Measurements from ENCODE around the gene KIF26B.

The KIF26B gene

DNA sequence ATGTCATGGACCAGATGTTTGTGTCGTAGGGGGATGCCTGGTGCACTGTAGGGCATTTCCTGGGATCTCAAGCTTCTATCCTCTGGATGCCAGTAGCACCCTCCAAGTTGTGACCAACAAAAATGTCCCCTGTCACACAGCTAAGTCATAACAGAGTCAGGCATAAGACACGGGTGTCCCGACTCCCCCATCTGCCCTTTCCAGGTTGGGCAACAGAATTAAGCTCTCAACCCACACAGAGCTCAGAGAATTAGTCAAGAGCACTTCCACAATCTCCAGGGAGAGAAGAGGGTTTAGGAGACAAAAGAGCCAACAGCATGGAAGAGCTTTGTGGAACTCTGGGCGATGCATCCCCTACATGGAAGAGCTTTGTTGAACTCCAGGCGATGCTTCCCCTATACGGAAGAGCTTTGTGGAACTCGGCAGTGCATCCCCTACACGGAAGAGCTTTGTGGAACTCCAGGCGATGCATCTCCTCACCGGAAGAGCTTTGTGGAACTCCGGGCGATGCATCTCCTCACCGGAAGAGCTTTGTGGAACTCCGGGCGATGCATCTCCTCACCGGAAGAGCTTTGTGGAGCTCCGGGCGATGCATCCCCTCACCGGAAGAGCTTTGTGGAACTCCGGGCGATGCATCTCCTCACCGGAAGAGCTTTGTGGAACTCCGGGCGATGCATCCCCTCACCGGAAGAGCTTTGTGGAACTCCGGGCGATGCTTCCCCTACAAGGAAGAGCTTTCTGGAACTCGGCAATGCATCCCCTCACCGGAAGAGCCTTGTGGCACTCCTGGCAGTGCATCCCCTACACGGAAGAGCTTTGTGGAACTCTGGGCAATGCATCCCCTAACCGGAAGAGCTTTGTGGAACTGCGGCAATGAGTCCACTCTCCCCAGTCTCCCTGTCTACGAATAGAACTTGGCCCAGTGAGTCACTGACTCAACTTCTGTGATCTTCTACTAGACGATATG is 422.7 kb downstream of the KIF26B start:
- H3K4me3 Mint-ChIP-seq = no peak overlapping the region
- no peak overlapping the region for H3K27ac Mint-ChIP-seq (ENCODE audit: low read depth)
- peaks cover 2% of the 10 kb centered on the region for H3K36me3 Mint-ChIP-seq (ENCODE audit: insufficient read depth)
- no peak for ATAC-seq (replicated peaks; ENCODE audit: extremely low read depth, poor library complexity, severe bottlenecking)
- H3K9me3 Mint-ChIP-seq = no peaks in the 10 kb centered on the region
- peaks cover 34% of the 10 kb centered on the region for H3K27me3 Mint-ChIP-seq
- no peaks in the 10 kb centered on the region for H3K4me1 Mint-ChIP-seq
- no peak for DNase-seq (ENCODE audit: low spot score in 2 of 2)

DNA sequence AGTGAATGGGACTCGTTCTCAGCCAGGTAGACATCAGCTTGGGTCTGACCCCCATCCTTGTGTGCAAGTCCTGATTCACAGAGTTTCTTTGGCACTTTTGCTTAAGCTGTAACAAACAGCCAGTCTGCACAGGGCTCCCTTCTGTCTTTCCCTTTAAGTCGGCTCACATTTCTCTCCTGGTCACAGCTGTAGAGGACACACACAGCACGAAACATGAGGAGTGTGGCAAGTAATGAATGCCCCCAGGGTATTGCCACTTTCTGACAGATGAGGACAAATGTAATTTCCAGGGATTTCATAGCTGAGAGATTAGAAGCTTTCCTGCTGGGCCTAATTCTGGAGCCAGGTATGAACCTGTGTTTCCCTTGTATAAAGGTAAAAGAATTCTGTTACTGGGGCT is 423.5 kb downstream of the KIF26B start:
- H3K36me3 Mint-ChIP-seq (ENCODE audit: insufficient read depth) = no peaks in the 10 kb centered on the region
- ATAC-seq (replicated peaks; ENCODE audit: extremely low read depth, poor library complexity, severe bottlenecking) = no peak
- H3K27me3 Mint-ChIP-seq = peaks cover 34% of the 10 kb centered on the region
- no peak for DNase-seq (ENCODE audit: low spot score in 2 of 2)
- no peaks in the 10 kb centered on the region for H3K4me1 Mint-ChIP-seq
- H3K4me3 Mint-ChIP-seq = no peak overlapping the region
- H3K27ac Mint-ChIP-seq (ENCODE audit: low read depth) = no peak overlapping the region
- no peaks in the 10 kb centered on the region for H3K9me3 Mint-ChIP-seq

DNA sequence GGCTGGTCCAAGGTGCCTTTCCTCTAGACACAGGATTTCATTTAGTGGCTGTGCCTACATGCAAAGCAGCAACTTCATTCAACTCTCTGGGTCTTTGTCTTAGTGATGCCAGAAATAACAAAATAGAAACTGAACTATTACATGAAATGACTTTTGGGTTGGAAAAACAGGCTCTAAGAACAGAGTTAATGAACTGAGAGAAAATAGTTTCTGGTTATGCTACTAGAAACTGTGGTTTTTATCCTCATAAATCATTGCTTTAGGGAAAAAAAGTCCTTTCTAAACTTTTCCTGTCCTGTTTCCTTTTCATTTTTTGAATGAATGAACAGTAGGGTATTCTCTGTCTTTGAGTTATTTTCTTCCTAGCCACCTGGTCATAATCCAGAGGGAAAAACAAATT is 424.0 kb downstream of the KIF26B start:
- ATAC-seq (replicated peaks; ENCODE audit: extremely low read depth, poor library complexity, severe bottlenecking) (no peak), DNase-seq (ENCODE audit: low spot score in 2 of 2) (no peak)
- H3K9me3 Mint-ChIP-seq = no peaks in the 10 kb centered on the region
- no peaks in the 10 kb centered on the region for H3K36me3 Mint-ChIP-seq (ENCODE audit: insufficient read depth)
- H3K27me3 Mint-ChIP-seq = peaks cover 36% of the 10 kb centered on the region
- H3K27ac Mint-ChIP-seq (ENCODE audit: low read depth) = no peak overlapping the region
- no peaks in the 10 kb centered on the region for H3K4me1 Mint-ChIP-seq
- H3K4me3 Mint-ChIP-seq = no peak overlapping the region

DNA sequence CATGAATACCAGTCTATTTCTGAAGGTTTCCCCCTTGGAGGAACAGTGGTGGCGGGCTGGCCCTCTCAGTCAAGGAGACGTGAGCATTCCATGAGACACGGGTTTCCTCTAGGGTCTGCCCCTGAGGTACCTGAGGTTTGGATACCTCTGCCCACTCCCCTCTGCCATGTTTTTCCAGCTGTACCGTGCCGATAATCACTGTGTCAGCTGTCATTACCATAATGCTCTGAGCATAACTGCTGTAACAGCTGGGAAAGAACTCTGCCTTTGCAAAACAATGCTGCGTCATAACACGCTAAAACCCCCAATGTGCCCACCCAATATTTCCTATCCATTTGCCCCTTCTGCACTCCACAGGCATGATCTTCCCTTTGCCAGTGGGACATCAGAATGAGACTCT is 425.1 kb downstream of the KIF26B start:
- Mint-ChIP-seq H3K4me3 (no peak overlapping the region), H3K27me3 (peaks cover 44% of the 10 kb centered on the region), H3K36me3 (ENCODE audit: insufficient read depth) (no peaks in the 10 kb centered on the region), H3K27ac (ENCODE audit: low read depth) (no peak overlapping the region), H3K9me3 (no peaks in the 10 kb centered on the region), H3K4me1 (no peaks in the 10 kb centered on the region)
- no peak for DNase-seq (ENCODE audit: low spot score in 2 of 2)
- no peak for ATAC-seq (replicated peaks; ENCODE audit: extremely low read depth, poor library complexity, severe bottlenecking)

DNA sequence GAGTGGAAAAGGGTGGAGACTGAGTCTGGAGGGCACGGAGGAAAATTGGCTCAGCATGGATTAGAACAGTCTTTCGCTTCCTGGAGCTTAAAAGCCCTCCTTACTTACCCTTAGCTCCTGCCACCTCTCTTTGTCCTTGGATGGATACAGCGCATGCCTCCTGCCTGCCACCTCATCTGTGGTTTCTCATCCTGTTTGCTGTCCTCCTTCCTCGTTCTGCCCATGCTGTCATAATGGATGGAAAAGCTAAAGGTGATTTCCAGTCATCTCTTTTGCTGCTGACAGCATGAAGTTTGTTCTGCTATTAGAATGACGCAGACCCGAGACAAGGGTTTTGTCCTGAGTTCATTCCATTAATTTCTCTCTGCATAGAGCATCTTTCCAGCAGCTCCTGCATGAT is 425.9 kb downstream of the KIF26B start:
- no peaks in the 10 kb centered on the region for H3K4me1 Mint-ChIP-seq
- H3K27ac Mint-ChIP-seq (ENCODE audit: low read depth) = no peak overlapping the region
- H3K27me3 Mint-ChIP-seq = peaks cover 44% of the 10 kb centered on the region
- H3K9me3 Mint-ChIP-seq = no peaks in the 10 kb centered on the region
- ATAC-seq (replicated peaks; ENCODE audit: extremely low read depth, poor library complexity, severe bottlenecking) (no peak), DNase-seq (ENCODE audit: low spot score in 2 of 2) (no peak)
- H3K36me3 Mint-ChIP-seq (ENCODE audit: insufficient read depth) = no peaks in the 10 kb centered on the region
- no peak overlapping the region for H3K4me3 Mint-ChIP-seq

DNA sequence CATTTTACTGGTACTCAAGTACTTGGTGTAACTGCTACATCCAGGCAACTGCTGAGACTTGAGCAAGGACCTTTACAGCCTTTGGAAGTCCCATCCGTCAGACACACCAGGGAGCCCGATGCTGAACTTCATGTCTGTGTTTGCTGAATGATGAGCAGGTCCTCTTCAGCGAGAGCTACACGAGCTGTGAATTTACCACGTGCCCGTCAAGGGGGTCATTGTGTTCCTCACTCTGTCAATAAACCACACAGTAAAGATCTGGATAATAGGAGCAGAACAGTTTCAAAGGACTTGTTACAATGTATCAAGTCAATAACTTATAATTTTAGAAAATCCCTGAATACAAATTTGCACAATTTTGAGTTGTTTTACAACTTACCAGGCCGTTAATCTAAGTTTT is 427.2 kb downstream of the KIF26B start:
- no peak for DNase-seq (ENCODE audit: low spot score in 2 of 2)
- no peaks in the 10 kb centered on the region for H3K9me3 Mint-ChIP-seq
- no peaks in the 10 kb centered on the region for H3K4me1 Mint-ChIP-seq
- H3K36me3 Mint-ChIP-seq (ENCODE audit: insufficient read depth) = no peaks in the 10 kb centered on the region
- no peak for ATAC-seq (replicated peaks; ENCODE audit: extremely low read depth, poor library complexity, severe bottlenecking)
- H3K27ac Mint-ChIP-seq (ENCODE audit: low read depth) = no peak overlapping the region
- H3K4me3 Mint-ChIP-seq = no peak overlapping the region
- peaks cover 31% of the 10 kb centered on the region for H3K27me3 Mint-ChIP-seq

DNA sequence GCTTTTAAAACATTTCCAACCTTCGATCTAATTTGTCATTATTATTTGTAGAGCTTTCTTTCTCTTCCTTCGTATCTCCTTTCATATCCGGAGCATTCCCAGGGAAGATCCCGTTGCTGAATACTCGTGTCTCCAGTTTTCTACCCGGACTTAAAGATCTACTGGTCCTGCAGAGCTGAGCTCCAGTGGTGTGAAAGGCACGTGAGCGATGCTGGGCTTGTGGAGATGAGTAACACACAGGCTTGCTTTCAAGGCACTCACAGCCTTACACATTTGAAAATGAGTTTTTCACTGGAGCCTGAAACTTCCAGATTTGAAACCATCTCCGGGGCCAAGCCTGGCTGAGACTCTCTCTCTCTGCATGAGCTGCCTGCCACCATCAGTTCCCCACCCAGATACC is 428.3 kb downstream of the KIF26B start:
- H3K36me3 Mint-ChIP-seq (ENCODE audit: insufficient read depth) = peaks cover 2% of the 10 kb centered on the region
- H3K4me1 Mint-ChIP-seq = no peaks in the 10 kb centered on the region
- DNase-seq (ENCODE audit: low spot score in 2 of 2) = no peak

DNA sequence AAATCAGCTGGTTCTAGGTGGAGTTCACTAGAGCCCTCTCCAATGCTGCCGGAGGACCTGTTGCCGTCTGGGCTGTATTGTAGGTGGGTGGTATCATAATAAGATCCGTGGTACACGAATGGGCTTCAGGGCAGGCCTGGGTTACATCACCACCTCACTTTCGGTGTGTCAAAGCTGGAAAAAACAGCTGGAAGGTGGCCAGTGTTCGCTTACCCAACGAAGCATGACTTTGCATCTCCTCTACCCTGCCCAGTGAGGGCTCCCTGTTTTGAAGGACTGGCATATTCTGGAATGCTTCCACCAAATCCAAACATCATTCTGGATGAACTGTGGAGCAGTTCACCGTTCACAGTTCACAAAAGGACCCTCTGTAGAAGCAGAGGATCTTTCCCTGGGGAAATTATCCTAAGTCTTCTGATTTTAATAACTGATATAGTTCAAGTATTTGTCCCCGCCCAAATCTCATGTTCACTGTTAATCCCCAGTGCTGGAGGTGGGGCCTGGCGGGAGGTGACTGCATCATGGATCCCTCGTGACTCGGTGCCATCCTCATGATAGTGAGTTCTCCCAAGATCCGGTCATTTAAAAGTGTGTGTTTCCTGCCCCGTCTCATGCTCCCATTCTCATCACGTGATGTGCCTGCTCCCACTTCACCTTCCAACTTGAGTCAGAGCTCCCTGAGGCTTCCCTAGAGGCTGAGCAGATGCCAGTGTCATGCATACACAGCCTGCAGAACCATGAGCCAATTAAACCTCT is 429.0 kb downstream of the KIF26B start:
- Mint-ChIP-seq H3K27me3 (peaks cover 19% of the 10 kb centered on the region), H3K36me3 (ENCODE audit: insufficient read depth) (peaks cover 2% of the 10 kb centered on the region), H3K27ac (ENCODE audit: low read depth) (no peak overlapping the region), H3K4me1 (no peaks in the 10 kb centered on the region), H3K4me3 (no peak overlapping the region), H3K9me3 (no peaks in the 10 kb centered on the region)
- ATAC-seq (replicated peaks; ENCODE audit: extremely low read depth, poor library complexity, severe bottlenecking) (no peak), DNase-seq (ENCODE audit: low spot score in 2 of 2) (no peak)

More for the DNA sequence above, 428.3 kb downstream of the KIF26B start:
- Mint-ChIP-seq H3K4me3 (no peak overlapping the region), H3K9me3 (no peaks in the 10 kb centered on the region), H3K27me3 (peaks cover 20% of the 10 kb centered on the region), H3K27ac (ENCODE audit: low read depth) (no peak overlapping the region)
- ATAC-seq (replicated peaks; ENCODE audit: extremely low read depth, poor library complexity, severe bottlenecking) = no peak

DNA sequence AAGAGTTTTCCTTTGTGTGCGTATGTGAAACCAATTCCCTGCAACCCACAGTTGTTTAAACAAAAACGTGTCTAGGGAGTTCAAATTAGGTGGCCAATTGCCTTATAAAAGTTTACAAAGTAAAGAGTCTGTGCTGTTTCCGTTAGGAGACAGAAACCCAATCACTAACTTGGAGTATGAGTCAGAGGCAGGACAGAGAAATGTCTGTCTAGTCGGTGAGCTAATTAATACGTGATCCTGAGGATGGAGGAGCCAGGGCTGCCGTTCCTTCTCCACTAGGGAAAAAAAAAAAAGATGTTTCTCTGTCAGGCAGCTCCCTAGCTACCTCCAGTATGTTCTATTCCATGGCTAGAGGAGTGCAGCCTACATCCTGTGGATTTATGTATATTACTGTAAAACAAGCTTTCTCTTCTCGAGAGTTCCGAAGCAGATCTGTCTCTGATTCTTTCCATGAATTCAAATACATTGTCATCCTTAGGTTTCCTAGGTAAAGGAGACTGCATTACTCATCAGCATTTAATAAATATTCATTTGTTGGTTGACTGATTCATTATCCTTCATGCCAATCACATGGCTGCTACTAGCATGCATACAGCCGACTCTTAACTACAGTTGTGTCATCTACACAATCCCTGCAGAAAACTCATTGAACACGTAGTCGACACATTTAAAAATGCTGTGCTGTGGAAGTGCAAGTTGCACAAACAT is 430.6 kb downstream of the KIF26B start:
- DNase-seq (ENCODE audit: low spot score in 2 of 2) (no peak), ATAC-seq (replicated peaks; ENCODE audit: extremely low read depth, poor library complexity, severe bottlenecking) (no peak)
- no peaks in the 10 kb centered on the region for H3K9me3 Mint-ChIP-seq
- H3K27ac Mint-ChIP-seq (ENCODE audit: low read depth) = no peak overlapping the region
- no peak overlapping the region for H3K4me3 Mint-ChIP-seq
- peaks cover 2% of the 10 kb centered on the region for H3K36me3 Mint-ChIP-seq (ENCODE audit: insufficient read depth)
- no peaks in the 10 kb centered on the region for H3K4me1 Mint-ChIP-seq
- H3K27me3 Mint-ChIP-seq = peaks cover 11% of the 10 kb centered on the region

DNA sequence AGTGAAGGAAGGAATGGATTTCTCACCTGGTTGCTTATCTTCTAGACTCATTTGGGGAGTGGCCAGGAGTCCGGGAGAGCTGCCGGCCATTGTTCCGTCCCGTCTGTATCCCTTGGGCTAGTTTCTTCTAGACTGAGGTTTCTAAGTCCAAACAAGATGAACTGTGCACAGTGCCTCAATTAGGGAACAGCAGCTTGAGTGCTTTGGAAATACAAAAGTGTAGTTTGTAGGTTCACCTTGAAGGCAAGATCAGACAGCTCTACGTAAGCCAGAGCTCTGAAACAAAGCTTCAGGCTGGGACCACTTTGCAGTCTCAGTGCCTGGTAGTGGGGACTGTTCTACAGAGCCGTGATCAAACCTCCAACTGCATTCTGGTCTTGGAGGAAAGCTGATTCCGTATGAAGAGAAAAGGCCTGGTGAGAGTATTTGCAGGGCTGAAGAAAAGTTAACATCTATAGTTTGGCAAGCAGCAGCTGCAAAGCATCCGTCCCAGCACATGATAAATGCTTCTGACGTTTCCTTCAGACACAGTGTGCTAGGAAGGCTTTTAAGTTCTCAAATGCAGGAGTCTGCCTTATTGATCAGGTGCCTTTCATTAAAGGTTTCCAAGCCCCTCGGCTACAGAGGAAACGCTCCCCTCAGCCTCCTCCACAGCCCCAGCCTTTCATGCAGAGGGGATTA is 432.8 kb downstream of the KIF26B start:
- Mint-ChIP-seq H3K36me3 (ENCODE audit: insufficient read depth) (peaks cover 2% of the 10 kb centered on the region), H3K4me3 (no peak overlapping the region), H3K9me3 (no peaks in the 10 kb centered on the region), H3K27ac (ENCODE audit: low read depth) (no peak overlapping the region), H3K27me3 (peaks cover 10% of the 10 kb centered on the region), H3K4me1 (no peaks in the 10 kb centered on the region)
- DNase-seq (ENCODE audit: low spot score in 2 of 2) = no peak
- no peak for ATAC-seq (replicated peaks; ENCODE audit: extremely low read depth, poor library complexity, severe bottlenecking)

DNA sequence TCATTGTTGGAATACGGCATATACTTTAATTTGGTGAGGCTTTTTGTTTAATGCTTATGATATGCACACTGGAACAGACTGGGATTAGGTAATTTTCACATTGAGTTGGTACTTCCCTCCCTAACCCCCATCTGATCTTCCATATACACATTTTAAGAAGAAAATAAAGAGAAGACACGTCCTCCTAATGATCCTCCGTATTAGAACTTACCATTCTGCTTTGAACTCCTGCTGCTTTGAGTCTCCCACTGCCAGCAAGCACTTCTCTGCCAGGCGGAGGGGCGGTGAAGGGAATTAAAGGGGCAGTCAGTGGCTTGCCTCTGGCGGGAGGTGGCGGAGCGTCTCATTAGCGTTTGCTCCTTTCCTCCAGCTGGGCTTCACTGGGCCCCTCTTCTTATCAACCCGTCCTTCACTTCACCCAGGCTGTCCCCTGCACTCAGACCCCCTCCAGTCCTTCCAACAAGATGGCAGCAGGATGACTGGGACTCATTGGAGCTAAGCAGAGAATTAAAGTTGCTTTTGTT is 433.4 kb downstream of the KIF26B start:
- Mint-ChIP-seq H3K4me3 (no peak overlapping the region), H3K27me3 (peaks cover 10% of the 10 kb centered on the region), H3K9me3 (no peaks in the 10 kb centered on the region), H3K36me3 (ENCODE audit: insufficient read depth) (peaks cover 2% of the 10 kb centered on the region), H3K27ac (ENCODE audit: low read depth) (no peak overlapping the region), H3K4me1 (no peaks in the 10 kb centered on the region)
- DNase-seq (ENCODE audit: low spot score in 2 of 2) = no peak
- no peak for ATAC-seq (replicated peaks; ENCODE audit: extremely low read depth, poor library complexity, severe bottlenecking)

DNA sequence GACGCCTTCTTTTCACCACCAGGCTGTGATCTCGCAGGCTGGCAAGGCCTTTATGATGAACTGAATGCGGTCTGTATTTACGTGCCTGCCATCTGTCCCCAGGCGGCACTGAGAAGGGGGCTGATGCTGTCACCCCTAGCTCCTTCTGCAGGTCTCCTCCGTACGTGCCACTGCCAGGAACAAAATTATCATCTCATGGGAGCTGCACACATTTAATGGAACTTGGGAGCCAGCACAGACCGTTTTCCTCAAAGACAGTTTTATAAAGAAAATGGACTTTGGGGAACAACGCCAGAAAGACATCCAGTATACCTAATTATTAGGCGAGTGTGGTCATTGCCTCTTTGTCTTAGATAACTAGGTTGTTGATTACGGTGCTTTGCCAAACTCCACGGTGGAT is 434.5 kb downstream of the KIF26B start:
- H3K4me1 Mint-ChIP-seq = no peaks in the 10 kb centered on the region
- H3K36me3 Mint-ChIP-seq (ENCODE audit: insufficient read depth) = peaks cover 2% of the 10 kb centered on the region
- H3K4me3 Mint-ChIP-seq = no peak overlapping the region
- DNase-seq (ENCODE audit: low spot score in 2 of 2) = no peak
- no peak overlapping the region for H3K27ac Mint-ChIP-seq (ENCODE audit: low read depth)
- H3K27me3 Mint-ChIP-seq = peaks cover 3% of the 10 kb centered on the region
- no peaks in the 10 kb centered on the region for H3K9me3 Mint-ChIP-seq
- no peak for ATAC-seq (replicated peaks; ENCODE audit: extremely low read depth, poor library complexity, severe bottlenecking)
